B cell (primary cell): ENCODE measurements around the gene DSPP. TPM values are rescaled to one million over a fixed set of nuclear protein-coding genes. Genes with fewer than 3 reads are reported as not detected.

Experiments used
- polyA plus RNA-seq: library from polyadenylated mRNA; depleted of rRNA; stranded (reverse); fragments of >200 nt; gene quantifications from 2 replicates; pipeline ENCODE4 v1.2.3, GENCODE V29; 2012
- total RNA-seq, 2 donors: library from RNA; stranded (reverse); fragments of 120-200 nt in 1 of 2; gene quantifications; 1 replicate in 1 of 2; 2 replicates in 1 of 2; pipeline versions ENCODE4 v1.2.3 to v1.2.4, GENCODE V29; 2013 to 2022

The DSPP gene
- total and polyA plus RNA-seq, 2 donors (not counting 1 experiment from before 2014, with no cell fraction given) = not detected

Other genes with a start within 250 kb of the DSPP start
- 62.2 and 71.0 TPM in 2 replicates for gene HSD17B11, start 217.3 kb upstream of the DSPP start, total RNA-seq
- gene HSD17B11, start 217.3 kb upstream of the DSPP start, polyA plus RNA-seq = 26.5 and 32.6 TPM in 2 replicates
- gene NUDT9, start 186.0 kb upstream of the DSPP start, total RNA-seq = 17.5 and 21.5 TPM in 2 replicates
- 10.0 and 14.4 TPM in 2 replicates for gene NUDT9, start 186.0 kb upstream of the DSPP start, polyA plus RNA-seq
- not detected in 2 replicates for gene SPARCL1, start 79.2 kb upstream of the DSPP start, total RNA-seq
- gene SPARCL1, start 79.2 kb upstream of the DSPP start, polyA plus RNA-seq = not detected in 2 replicates
- not detected in 2 replicates for gene DMP1, start 41.8 kb downstream of the DSPP start, total RNA-seq
- gene DMP1, start 41.8 kb downstream of the DSPP start, polyA plus RNA-seq = not detected in 2 replicates
- not detected in 2 replicates for gene IBSP, start 191.0 kb downstream of the DSPP start, total RNA-seq
- gene IBSP, start 191.0 kb downstream of the DSPP start, polyA plus RNA-seq = not detected in 2 replicates
- not detected in 2 replicates for gene MEPE, start 224.4 kb downstream of the DSPP start, total RNA-seq
- gene MEPE, start 224.4 kb downstream of the DSPP start, polyA plus RNA-seq = not detected in 2 replicates